NCI-H2196 treated with DMSO at 0.1 percent for 48 hours (cell line): ENCODE measurements around the gene FAM174C.
A peak's percentile ranks its signal among the peaks of the same experiment; 100 is the strongest.
"Not testable (repeated sequence)": the region's sequence is repeated elsewhere in the genome, so short reads cannot be mapped to it uniquely, and the experiment has no call there.

Experiments
- DNase-seq: peaks from one replicate; lab custom pipeline; 2025; ENCODE audit not compliant: unreplicated experiment; lab: John Stamatoyannopoulos, UW

FAM174C gene

GRCh38 chr19:1237027-1237659 is 38.2 kb upstream of the FAM174C start:
- DNase-seq, result no peak

- peak; percentile 21 for DNase-seq
Measured at GRCh38 chr19:1237754-1238368, 37.5 kb upstream of the FAM174C start, which contains the start of gene CBARP. Gene CBARP, minus strand, starts transcription at chr19:1238005. Its CDS starts 1,905 bp downstream, at chr19:1236100.

- no peak for DNase-seq
Measured at GRCh38 chr19:1238369-1239303, 36.7 kb upstream of the FAM174C start.

- no peak for DNase-seq
Measured at GRCh38 chr19:1239420-1239795, 35.9 kb upstream of the FAM174C start.

- DNase-seq, result peak; percentile 77
Measured at GRCh38 chr19:1239796-1240737, 35.3 kb upstream of the FAM174C start.

GRCh38 chr19:1240925-1241324 is 34.4 kb upstream of the FAM174C start:
- DNase-seq, result no peak

- DNase-seq, result peak; percentile 92
Measured at GRCh38 chr19:1241417-1242095, 33.8 kb upstream of the FAM174C start, which contains the start of gene ATP5F1D. Gene ATP5F1D, plus strand, starts transcription at chr19:1241751. Its CDS starts 100 bp downstream, at chr19:1241851.

GRCh38 chr19:1243768-1244692 is 31.3 kb upstream of the FAM174C start:
- DNase-seq, result peak; percentile 81

- no peak for DNase-seq
Measured at GRCh38 chr19:1244693-1245451, 30.5 kb upstream of the FAM174C start.

- DNase-seq, result no peak
Measured at GRCh38 chr19:1245494-1246264, 29.7 kb upstream of the FAM174C start.

- DNase-seq, result not testable (repeated sequence)
Measured at GRCh38 chr19:1246265-1247087, 28.9 kb upstream of the FAM174C start.

GRCh38 chr19:1247748-1248138 is 27.6 kb upstream of the FAM174C start:
- no peak for DNase-seq

GRCh38 chr19:1248139-1248785 is 27.1 kb upstream of the FAM174C start, which contains the start of gene MIDN:
Gene MIDN, plus strand, starts transcription at chr19:1248583. Its CDS starts 1,714 bp downstream, at chr19:1250297.
- DNase-seq, result peak; percentile 81

- peak; percentile 81 for DNase-seq
Measured at GRCh38 chr19:1248786-1249297, 26.5 kb upstream of the FAM174C start.

GRCh38 chr19:1249298-1249989 is 25.9 kb upstream of the FAM174C start:
- peak; percentile 93 for DNase-seq
